Liver (tissue), 10 donors: ENCODE measurements around the gene PRKAA1. TPM values are rescaled to one million over a fixed set of nuclear protein-coding genes. Genes with fewer than 3 reads are reported as not detected.
A peak's percentile ranks its signal among the peaks of the same experiment; 100 is the strongest.
"Not testable (repeated sequence)": the region's sequence is repeated elsewhere in the genome, so short reads cannot be mapped to it uniquely, and the experiment has no call there.

Source experiments
- DNase-seq: peaks from one replicate; pipeline ENCODE4 v3.0.0-alpha.2; 2017; ENCODE audit warnings: low spot score
- H3K27ac ChIP-seq, 2 donors: one replicate each; pipeline ENCODE4 v1.7.0; 2013; ENCODE audit warnings: inconsistent platforms in 2 of 2, low read length in 2 of 2, control low read depth in 1 of 2, low read depth in 1 of 2, mild to moderate bottlenecking in 1 of 2
- H3K27me3 ChIP-seq, 4 donors: one replicate each; pipeline versions ENCODE4 v1.6.1 to v1.7.0; 2013; ENCODE audit warnings: low read length in 3 of 4, inconsistent platforms in 1 of 4, mild to moderate bottlenecking in 1 of 4, moderate library complexity in 1 of 4; ENCODE audit not compliant: control insufficient read depth in 4 of 4, insufficient read depth in 4 of 4
- H3K36me3 ChIP-seq, 4 donors: one replicate each; pipeline versions ENCODE4 v1.6.1 to v1.7.0; 2013; ENCODE audit warnings: low read length in 3 of 4, mild to moderate bottlenecking in 3 of 4, low read depth in 1 of 4, moderate library complexity in 1 of 4; ENCODE audit not compliant: control insufficient read depth in 4 of 4, insufficient read depth in 3 of 4
- H3K4me1 ChIP-seq, 4 donors: one replicate each; pipeline versions ENCODE4 v1.6.1 to v1.7.0; 2013; ENCODE audit warnings: low read length in 3 of 4, mild to moderate bottlenecking in 3 of 4, moderate library complexity in 1 of 4; ENCODE audit not compliant: control insufficient read depth in 4 of 4, insufficient read depth in 4 of 4
- H3K4me3 ChIP-seq, 3 donors: one replicate each; pipeline versions ENCODE4 v1.6.1 to v1.7.0; 2013; ENCODE audit warnings: low read length in 3 of 3, control low read depth in 1 of 3, low read depth in 1 of 3, mild to moderate bottlenecking in 1 of 3
- H3K9ac ChIP-seq, 2 donors: one replicate each; pipeline ENCODE4 v1.7.0; 2013; ENCODE audit warnings: low read length in 2 of 2, mild to moderate bottlenecking in 2 of 2, moderate library complexity in 2 of 2, control low read depth in 1 of 2, low read depth in 1 of 2
- H3K9me3 ChIP-seq, 4 donors: one replicate each; pipeline versions ENCODE4 v1.6.1 to v1.7.0; 2013; ENCODE audit warnings: low read length in 3 of 4; ENCODE audit not compliant: control insufficient read depth in 4 of 4
- GABPA ChIP-seq, 2 donors: IDR thresholded peaks in 1 of 2; conservative IDR thresholded peaks in 1 of 2; 2 replicates each; pipeline ENCODE4 v1.6.1; 2016; ENCODE audit warnings: antibody characterized with exemption in 2 of 2, mild to moderate bottlenecking in 1 of 2, moderate library complexity in 1 of 2
- HNF4G ChIP-seq: IDR thresholded peaks from 2 replicates; pipeline ENCODE4 v1.6.1; 2016; ENCODE audit warnings: antibody characterized with exemption
- NR2F2 ChIP-seq: IDR thresholded peaks from 2 replicates; pipeline ENCODE4 v1.6.1; 2016; ENCODE audit warnings: antibody characterized with exemption
- polyA plus RNA-seq, 2 donors: library from polyadenylated mRNA; stranded (reverse) in 1 of 2; unstranded in 1 of 2; fragments of 200-250 nt in 1 of 2; fragments of >200 nt in 1 of 2; fragmentation: Nextera tagmentation in 1 of 2; extraction: Ambion mirVana in 1 of 2; gene quantifications; one replicate each; pipeline versions ENCODE4 v1.2.1 to v1.2.3, GENCODE V29; 2013 to 2015
- small RNA-seq: library from RNA; depleted of rRNA; stranded (forward); fragments of <200 nt; gene quantifications from one replicate; pipeline ENCODE3, GENCODE V24; 2014
- total RNA-seq, 2 donors: library from RNA; depleted of rRNA; stranded (reverse); fragments of >200 nt; gene quantifications; one replicate each; pipeline ENCODE4 v1.2.3, GENCODE V29; 2014
- donor health status: healthy.
- donor health status: healthy.
- donor health status: healthy.
- donor health status: healthy.
- donor health status: healthy.

The PRKAA1 gene
- total and polyA plus RNA-seq, 4 donors: 23.7 to 105 (median 42.4) TPM

DNA sequence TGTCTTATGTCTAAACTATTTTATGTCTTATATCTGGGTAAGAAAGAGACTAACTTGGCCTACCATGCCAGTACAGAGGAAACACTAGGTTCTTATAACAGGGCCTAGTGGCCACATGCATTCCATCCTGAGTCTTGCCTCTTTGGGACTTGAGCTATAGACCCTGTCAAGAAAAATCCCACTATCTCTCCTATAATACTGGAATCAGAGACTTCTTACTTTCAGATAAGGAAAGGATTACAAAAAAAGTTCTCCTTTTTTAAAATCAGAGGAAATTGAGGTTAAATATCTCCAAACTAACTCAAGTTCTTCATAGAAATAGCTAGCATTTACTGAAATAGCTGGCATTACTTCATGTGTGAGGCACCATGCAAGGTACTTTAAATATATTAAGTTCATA is 84.2 kb downstream of the PRKAA1 start:
- H3K27me3 ChIP-seq: no peaks in the 10 kb centered on the region
- no peaks in the 10 kb centered on the region for H3K36me3 ChIP-seq
- H3K9me3 ChIP-seq: no peaks in the 10 kb centered on the region
- no peak for TF ChIP-seq GABPA (IDR thresholded peaks at IDR 0.05 in 1 of 2, conservative IDR thresholded peaks at IDR 0.05 in 1 of 2)
- TF ChIP-seq HNF4G: no peak
- TF ChIP-seq NR2F2: no peak
- DNase-seq: no peak
- no peak overlapping the region for H3K27ac ChIP-seq
- no peak overlapping the region for H3K4me3 ChIP-seq
- H3K4me1 ChIP-seq: peaks cover 2 to 11% (median 8%) of the 10 kb centered on the region in 4 donors
- no peak overlapping the region for H3K9ac ChIP-seq

DNA sequence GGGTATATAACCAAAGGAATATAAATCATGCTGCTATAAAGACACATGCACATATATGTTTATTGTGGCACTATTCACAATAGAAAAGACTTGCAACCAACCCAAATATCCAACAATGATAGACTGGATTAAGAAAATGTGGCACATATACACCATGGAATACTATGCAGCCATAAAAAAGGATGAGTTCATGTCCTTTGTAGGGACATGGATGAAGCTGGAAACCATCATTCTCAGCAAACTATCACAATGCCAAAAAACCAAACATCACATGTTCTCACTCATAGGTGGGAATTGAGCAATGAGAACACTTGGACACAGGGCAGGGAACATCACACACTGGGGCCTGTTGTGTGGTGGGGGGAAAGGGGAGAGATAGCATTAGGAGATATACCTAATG is 87.6 kb downstream of the PRKAA1 start:
- not testable (repeated sequence) for H3K4me3 ChIP-seq, H3K9ac ChIP-seq, H3K36me3 ChIP-seq, H3K27ac ChIP-seq, H3K9me3 ChIP-seq, DNase-seq, H3K4me1 ChIP-seq, H3K27me3 ChIP-seq

Small RNA genes lying within 50 kb of the gene (small RNA-seq; reads per million reads assigned to genes)
- gene RF00191: not detected
- gene SNORD72: 40.6 reads per million, percentile 97 among the genes with 10 or more reads in this experiment

Other genes starting within 250 kb of the PRKAA1 start
- 1 to 10 TPM; 3.6 to 6.8 TPM for gene PTGER4, start 118.5 kb downstream of the PRKAA1 start, total RNA-seq
- 1 to 10 TPM in 1 of 2 donors, under 1 TPM in 1; 0.60 to 1.9 TPM for gene PTGER4, start 118.5 kb downstream of the PRKAA1 start, polyA plus RNA-seq
- 10 to 100 TPM; 10.2 to 12.0 TPM for gene TTC33, start 42.4 kb downstream of the PRKAA1 start, total RNA-seq
- 1 to 10 TPM; 4.3 to 4.9 TPM for gene TTC33, start 42.4 kb downstream of the PRKAA1 start, polyA plus RNA-seq
- gene RPL37, start 36.8 kb upstream of the PRKAA1 start, total RNA-seq: 1,000 to 10,000 TPM in 1 of 2 donors, 10 to 100 TPM in 1; 40.5 to 1,326 TPM
- gene RPL37, start 36.8 kb upstream of the PRKAA1 start, polyA plus RNA-seq: 100 to 1,000 TPM; 479 to 965 TPM
- gene CARD6, start 43.0 kb upstream of the PRKAA1 start, total RNA-seq: 1 to 10 TPM; 2.5 to 3.2 TPM
- gene CARD6, start 43.0 kb upstream of the PRKAA1 start, polyA plus RNA-seq: 1 to 10 TPM; 1.6 to 1.7 TPM
- gene C7, start 111.1 kb upstream of the PRKAA1 start, total RNA-seq: 100 to 1,000 TPM in 1 of 2 donors, 10 to 100 TPM in 1; 25.5 to 268 TPM
- gene C7, start 111.1 kb upstream of the PRKAA1 start, polyA plus RNA-seq: 100 to 1,000 TPM in 1 of 2 donors, 10 to 100 TPM in 1; 64.9 to 155 TPM